Esophagus muscularis mucosa (tissue), 3 donors: ENCODE data around the gene ZNF26.

Source experiments
- CTCF ChIP-seq, 3 experiments: fragments of 200-600 bp in 2 of 3; fragments of 450-650 bp in 1 of 3; sonication (generic) in 2 of 3; IDR thresholded peaks; one replicate each; pipeline ENCODE4 v1.5.1; 2017 to 2019; ENCODE audit warnings: antibody characterized with exemption in 3 of 3, mild to moderate bottlenecking in 2 of 3, moderate library complexity in 1 of 3
- POLR2AphosphoS5 ChIP-seq, 2 donors: sonication (generic); formaldehyde crosslinking; IDR thresholded peaks; one replicate each; pipeline ENCODE4 v1.6.1; 2017; ENCODE audit warnings: antibody characterized with exemption in 2 of 2

GRCh38 chr12:132950844-132951535 is 35.2 kb upstream of the ZNF26 start:
- TF ChIP-seq POLR2AphosphoS5 (IDR thresholded peaks at IDR 0.05) = no peak
- TF ChIP-seq CTCF (IDR thresholded peaks at IDR 0.05) = no peak
